Karpas-422 (cell line): ENCODE data around the gene UQCC3. TPM values are rescaled to one million over a fixed set of nuclear protein-coding genes. Genes with fewer than 3 reads are reported as not detected.
"Not testable (repeated sequence)": the region's sequence is repeated elsewhere in the genome, so short reads cannot be mapped to it uniquely, and the experiment has no call there.

Experiments used
- DNase-seq: peaks from one replicate; pipeline ENCODE4 v3.0.0-alpha.2; 2015
- H2AFZ ChIP-seq: fragments of 200-600 bp; sonication (generic); 2 replicates; pipeline ENCODE4 v1.6.1; 2014; ENCODE audit warnings: antibody characterized with exemption, low read length, mixed read lengths
- H3K27ac ChIP-seq: fragments of 200-600 bp; sonication (generic); 2 replicates; pipeline ENCODE4 v1.5.1; 2014; ENCODE audit warnings: mild to moderate bottlenecking, low read length, moderate library complexity
- H3K27me3 ChIP-seq: fragments of 200-600 bp; sonication (generic); 2 replicates; pipeline ENCODE4 v1.6.1; 2014; ENCODE audit warnings: low read length, mixed read lengths
- H3K36me3 ChIP-seq: fragments of 200-600 bp; sonication (generic); 2 replicates; pipeline ENCODE4 v1.6.1; 2014; ENCODE audit warnings: low read length, mixed read lengths; ENCODE audit not compliant: insufficient read depth
- H3K4me1 ChIP-seq: fragments of 200-600 bp; sonication (generic); 2 replicates; pipeline ENCODE4 v1.6.1; 2014; ENCODE audit warnings: mild to moderate bottlenecking, low read length, mixed read lengths
- H3K4me2 ChIP-seq: fragments of 200-600 bp; sonication (generic); 2 replicates; pipeline ENCODE4 v1.6.1; 2014; ENCODE audit warnings: low read length, low read depth, mild to moderate bottlenecking; ENCODE audit not compliant: poor library complexity, severe bottlenecking
- H3K4me3 ChIP-seq: fragments of 200-600 bp; sonication (generic); 2 replicates; pipeline ENCODE4 v1.5.1; 2014; ENCODE audit warnings: mild to moderate bottlenecking, antibody characterized with exemption, low read length, mixed read lengths
- H3K79me2 ChIP-seq: fragments of 200-600 bp; sonication (generic); 2 replicates; pipeline ENCODE4 v1.6.1; 2014; ENCODE audit warnings: mild to moderate bottlenecking, low read length, mixed read lengths
- H3K9ac ChIP-seq: fragments of 200-600 bp; sonication (generic); 2 replicates; pipeline ENCODE4 v1.6.0; 2014; ENCODE audit warnings: low read length
- H3K9me2 ChIP-seq: fragments of 200-600 bp; sonication (generic), shearing (Covaris generic); replicated peaks from 2 replicates; pipeline ENCODE4 v1.6.0; 2014; ENCODE audit warnings: mild to moderate bottlenecking, low read length, moderate library complexity; ENCODE audit not compliant: insufficient read depth
- H3K9me3 ChIP-seq: fragments of 300-700, 200-600 bp; sonication (generic); 2 replicates; pipeline ENCODE4 v1.6.1; 2014; ENCODE audit warnings: low read length, mixed read lengths
- H4K20me1 ChIP-seq: fragments of 200-600 bp; sonication (generic); 2 replicates; pipeline ENCODE4 v1.6.1; 2014; ENCODE audit warnings: mild to moderate bottlenecking, antibody characterized with exemption, low read length, low read depth; ENCODE audit not compliant: insufficient read depth
- total RNA-seq: library from RNA; depleted of rRNA; stranded (reverse); fragments of >200 nt; shearing (Covaris generic); gene quantifications from 2 replicates; pipeline ENCODE4 v1.2.3, GENCODE V29; 2014; ENCODE audit warnings: low replicate concordance

The UQCC3 gene
- total RNA-seq, 1 experiment from 2014 or later, result 13.9 TPM

DNA sequence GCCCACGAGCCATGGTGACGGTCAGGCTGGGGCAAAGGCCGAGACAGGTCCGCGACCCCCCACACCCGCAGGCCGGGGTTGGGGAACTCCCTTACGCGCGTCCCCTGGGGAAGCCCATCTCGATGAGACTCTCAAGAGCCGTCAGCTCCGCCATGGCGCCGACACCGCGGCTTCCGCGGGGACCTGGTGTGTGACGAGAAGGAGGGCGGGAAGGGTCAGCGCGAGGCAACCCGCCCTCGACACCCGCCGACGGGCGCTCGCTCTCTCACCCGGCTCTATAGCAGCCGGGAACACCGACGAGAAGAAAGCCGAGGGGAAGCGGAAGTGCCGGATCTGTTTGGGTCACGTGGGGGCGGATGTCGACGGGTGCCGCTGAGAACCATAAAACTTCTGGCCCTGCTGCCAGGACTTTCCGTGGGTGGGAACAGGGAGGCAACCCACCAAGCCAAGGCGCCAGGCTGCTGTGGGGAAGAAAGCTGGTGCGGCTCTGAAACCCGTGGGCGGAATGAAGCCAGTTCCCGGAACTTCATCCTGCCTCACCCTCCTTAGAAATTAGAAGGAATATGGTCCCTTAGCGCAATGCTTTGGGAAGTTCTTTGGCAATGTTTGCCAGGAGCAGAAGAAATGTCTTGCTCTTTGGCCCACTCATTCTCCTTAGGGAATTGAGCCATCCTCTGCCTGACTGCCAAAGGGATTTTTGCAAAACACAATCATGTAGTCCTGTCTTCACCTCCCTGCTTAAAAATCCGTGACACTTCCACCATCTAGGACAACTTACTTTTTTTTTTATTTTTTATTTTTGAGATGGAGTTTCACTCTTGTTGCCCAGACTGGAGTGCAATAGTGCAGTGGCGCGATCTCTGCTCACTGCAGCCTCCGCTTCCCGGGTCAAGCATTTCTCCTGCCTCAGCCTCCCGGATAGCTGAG, 7.6 kb downstream of the UQCC3 start, which contains the start of gene UBXN1:
Gene UBXN1 (minus strand): TSS at position 304 of the 927 bp plus-strand sequence. CDS start 150 bp downstream, at position 154.
- H3K4me3 ChIP-seq, result peak within 1 kb of the TSS; percentile 98
- peaks cover 9% of the 10 kb centered on the region; the same call in 1 of the 2 replicates for H3K36me3 ChIP-seq
- H3K27me3 ChIP-seq, result no peaks in the 10 kb centered on the region
- H4K20me1 ChIP-seq, result no peaks in the 10 kb centered on the region; the same call in 1 of the 2 replicates
- H3K9me2 ChIP-seq, result no peaks in the 10 kb centered on the region
- H3K9ac ChIP-seq, result peak within 1 kb of the TSS; percentile 97
- peak within 1 kb of the TSS; percentile 100 for H3K4me2 ChIP-seq
- peaks cover 31% of the 10 kb centered on the region for H3K4me1 ChIP-seq
- peak within 1 kb of the TSS; percentile 77 for H2AFZ ChIP-seq
- H3K27ac ChIP-seq, result peak within 1 kb of the TSS; percentile 73
- no peaks in the 10 kb centered on the region for H3K9me3 ChIP-seq
- peak; percentile 96 for DNase-seq
- H3K79me2 ChIP-seq, result peaks cover 34% of the 10 kb centered on the region

DNA sequence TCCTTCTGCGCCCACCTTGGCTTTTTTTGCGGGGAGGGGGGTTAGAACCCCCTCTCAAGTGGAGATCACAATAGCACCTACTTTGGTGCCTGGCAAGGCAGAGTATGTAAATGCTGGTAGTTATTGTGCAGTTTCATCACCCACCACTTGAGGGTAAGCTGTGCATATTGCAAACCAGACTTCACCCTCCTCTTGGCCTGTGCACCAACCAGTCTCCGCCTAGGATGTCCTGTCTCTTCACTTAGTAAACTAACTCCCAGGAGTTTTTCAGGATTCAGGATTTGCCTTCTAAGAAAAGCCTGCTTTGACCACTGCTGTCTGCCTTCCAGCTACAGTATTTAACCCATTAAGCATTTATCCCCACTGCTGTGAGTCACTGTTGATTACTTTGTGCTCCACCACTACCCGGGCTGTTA, 9.4 kb downstream of the UQCC3 start:
- Histone ChIP-seq H3K4me3 (peak overlapping the region; percentile 32; the same call in 1 of the 2 replicates), H3K4me1 (peaks cover 31% of the 10 kb centered on the region), H4K20me1 (no peaks in the 10 kb centered on the region; the same call in 1 of the 2 replicates), H2AFZ (peak overlapping the region; percentile 78), H3K9ac (peak overlapping the region; percentile 58), H3K27ac (peak overlapping the region; percentile 70), H3K4me2 (peak overlapping the region; percentile 54), H3K27me3 (no peaks in the 10 kb centered on the region), H3K36me3 (peaks cover 5% of the 10 kb centered on the region; the same call in 1 of the 2 replicates), H3K9me3 (no peaks in the 10 kb centered on the region), H3K9me2 (no peaks in the 10 kb centered on the region), H3K79me2 (peaks cover 30% of the 10 kb centered on the region)
- peak; percentile 92 for DNase-seq

- Histone ChIP-seq H3K27ac (no peak overlapping the region), H2AFZ (no peak overlapping the region), H3K36me3 (no peaks in the 10 kb centered on the region; the same call in 1 of the 2 replicates), H3K27me3 (no peaks in the 10 kb centered on the region), H3K9me2 (no peaks in the 10 kb centered on the region), H3K4me2 (no peak overlapping the region), H3K79me2 (peaks cover 18% of the 10 kb centered on the region), H3K4me3 (no peak overlapping the region), H3K9me3 (no peaks in the 10 kb centered on the region), H4K20me1 (no peaks in the 10 kb centered on the region; the same call in 1 of the 2 replicates), H3K9ac (no peak overlapping the region), H3K4me1 (peaks cover 21% of the 10 kb centered on the region)
- DNase-seq, result no peak
Measured at GRCh38 chr11:62682518-62682917, 11.0 kb downstream of the UQCC3 start.

- H2AFZ ChIP-seq, result no peak overlapping the region
- H3K36me3 ChIP-seq, result peaks cover 15% of the 10 kb centered on the region; the same call in 1 of the 2 replicates
- H3K9me3 ChIP-seq, result no peaks in the 10 kb centered on the region
- DNase-seq, result no peak
- H3K4me3 ChIP-seq, result no peak overlapping the region
- no peaks in the 10 kb centered on the region for H3K27me3 ChIP-seq
- no peak overlapping the region for H3K9ac ChIP-seq
- H3K4me1 ChIP-seq, result no peaks in the 10 kb centered on the region
- no peaks in the 10 kb centered on the region for H3K9me2 ChIP-seq
- H3K4me2 ChIP-seq, result no peak overlapping the region
- H4K20me1 ChIP-seq, result no peaks in the 10 kb centered on the region
- no peaks in the 10 kb centered on the region for H3K79me2 ChIP-seq
- H3K27ac ChIP-seq, result no peak overlapping the region
Measured at GRCh38 chr11:62687508-62688396, 16.3 kb downstream of the UQCC3 start.

GRCh38 chr11:62688491-62688890, 17.0 kb downstream of the UQCC3 start:
- no peaks in the 10 kb centered on the region for H4K20me1 ChIP-seq
- no peaks in the 10 kb centered on the region for H3K27me3 ChIP-seq

DNA sequence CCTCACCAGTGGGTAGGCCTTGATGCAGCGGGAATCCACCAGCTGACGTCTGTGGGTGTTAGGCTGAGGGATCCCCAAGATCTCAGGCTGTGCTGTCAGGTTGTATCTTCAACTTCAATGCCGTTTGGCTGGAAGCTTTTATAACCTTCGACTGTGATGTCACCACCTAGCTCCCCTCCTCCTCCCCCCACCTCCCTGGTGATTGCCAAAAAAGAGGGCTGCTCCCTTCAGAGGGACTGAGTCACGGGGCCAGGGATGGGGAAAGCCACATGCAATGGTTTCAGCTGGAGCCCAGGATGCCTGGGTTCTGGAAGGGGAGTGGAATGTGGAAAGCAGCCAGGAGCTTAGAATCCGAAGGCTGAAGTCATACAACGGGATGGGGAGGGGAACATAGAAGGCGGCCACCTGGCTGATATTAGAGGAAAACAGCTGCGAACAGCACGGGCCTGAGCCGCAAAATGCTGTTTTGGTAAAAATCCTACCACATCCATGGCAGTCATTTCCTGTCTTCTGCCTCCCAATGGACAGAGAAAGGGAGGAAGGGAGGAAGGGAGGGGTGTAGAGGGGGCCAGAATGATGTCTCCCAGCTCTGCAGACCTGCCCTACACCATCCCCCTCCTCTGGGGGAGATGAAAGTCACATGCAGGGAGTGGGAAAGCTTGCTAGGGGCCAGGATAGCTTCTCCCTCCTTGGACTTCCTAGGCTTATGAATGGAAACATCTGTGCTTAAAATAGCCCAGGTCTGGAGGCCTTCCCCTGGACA, 18.1 kb downstream of the UQCC3 start, which contains the start of gene LRRN4CL:
Gene LRRN4CL (minus strand): TSS at position 110 of the 763 bp plus-strand sequence. CDS start 1,022 bp downstream, outside the sequence.
- H4K20me1 ChIP-seq, result no peaks in the 10 kb centered on the region
- no peaks in the 10 kb centered on the region for H3K79me2 ChIP-seq
- H3K27ac ChIP-seq, result no peak within 1 kb of the TSS
- no peaks in the 10 kb centered on the region for H3K9me2 ChIP-seq
- no peak within 1 kb of the TSS for H3K9ac ChIP-seq
- H2AFZ ChIP-seq, result no peak within 1 kb of the TSS
- H3K4me2 ChIP-seq, result no peak within 1 kb of the TSS
- no peaks in the 10 kb centered on the region for H3K4me1 ChIP-seq
- no peak within 1 kb of the TSS for H3K4me3 ChIP-seq
- no peak for DNase-seq
- H3K9me3 ChIP-seq, result no peaks in the 10 kb centered on the region
- no peaks in the 10 kb centered on the region for H3K27me3 ChIP-seq
- peaks cover 24% of the 10 kb centered on the region for H3K36me3 ChIP-seq

More at GRCh38 chr11:62688491-62688890, 17.0 kb downstream of the UQCC3 start:
- no peak overlapping the region for H3K9ac ChIP-seq
- no peaks in the 10 kb centered on the region for H3K4me1 ChIP-seq
- no peak overlapping the region for H2AFZ ChIP-seq
- DNase-seq, result no peak
- H3K27ac ChIP-seq, result no peak overlapping the region
- peaks cover 18% of the 10 kb centered on the region; the same call in 1 of the 2 replicates for H3K36me3 ChIP-seq
- H3K4me2 ChIP-seq, result no peak overlapping the region
- no peaks in the 10 kb centered on the region for H3K9me3 ChIP-seq
- no peaks in the 10 kb centered on the region for H3K9me2 ChIP-seq
- no peak overlapping the region for H3K4me3 ChIP-seq
- no peaks in the 10 kb centered on the region for H3K79me2 ChIP-seq

GRCh38 chr11:62693624-62694023, 22.2 kb downstream of the UQCC3 start:
- not testable (repeated sequence) for H3K79me2 ChIP-seq, H3K9me3 ChIP-seq, H3K27ac ChIP-seq, H4K20me1 ChIP-seq, H3K9ac ChIP-seq, H2AFZ ChIP-seq, H3K9me2 ChIP-seq, H3K4me1 ChIP-seq, H3K27me3 ChIP-seq, H3K4me3 ChIP-seq, DNase-seq, H3K4me2 ChIP-seq
- H3K36me3 ChIP-seq, result peaks cover 24% of the 10 kb centered on the region
